Measurements from ENCODE around the gene MS4A14.
"Not testable (repeated sequence)": the region's sequence is repeated elsewhere in the genome, so short reads cannot be mapped to it uniquely, and the experiment has no call there.

MS4A14 gene

DNA sequence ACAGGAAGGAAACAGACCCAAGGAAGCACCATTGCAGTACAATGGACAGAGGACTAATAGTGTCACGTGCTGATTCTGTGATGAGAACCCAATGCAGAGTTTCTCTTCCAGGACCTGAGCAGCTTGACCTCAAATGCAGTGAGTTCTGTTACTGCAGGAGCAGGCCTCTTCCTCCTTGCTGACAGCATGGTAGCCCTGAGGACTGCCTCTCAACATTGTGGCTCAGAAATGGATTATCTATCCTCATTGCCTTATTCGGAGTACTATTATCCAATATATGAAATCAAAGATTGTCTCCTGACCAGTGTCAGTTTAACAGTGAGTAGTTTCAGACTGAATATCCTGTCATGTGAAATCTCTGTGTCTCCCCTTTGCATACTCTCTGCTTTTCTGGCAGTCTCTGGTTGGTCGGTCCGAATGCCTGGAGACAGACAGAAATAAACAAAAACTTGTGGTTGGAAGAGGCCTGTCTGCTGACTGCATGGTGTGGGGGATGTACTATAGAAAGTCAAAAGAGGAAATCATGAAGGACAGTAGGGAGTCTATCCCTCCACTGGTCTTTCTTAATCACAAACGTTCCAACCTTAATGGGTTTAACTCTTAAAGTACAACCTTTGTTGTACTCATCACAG lies 6.9 kb upstream of the MS4A14 start:
- no peak for DNase-seq (ENCODE audit: insufficient read length, low spot score)
- FAIRE-seq: peak; percentile 60

GRCh38 chr11:60390419-60390818 lies 5.8 kb upstream of the MS4A14 start:
- no peak for FAIRE-seq
- no peak for DNase-seq (ENCODE audit: insufficient read length, low spot score)

- DNase-seq (ENCODE audit: insufficient read length, low spot score) (no peak), FAIRE-seq (no peak)
Measured at GRCh38 chr11:60392361-60392760, 3.9 kb upstream of the MS4A14 start.

GRCh38 chr11:60393016-60393415 lies 3.2 kb upstream of the MS4A14 start:
- no peak for DNase-seq (ENCODE audit: insufficient read length, low spot score)
- FAIRE-seq: no peak

DNA sequence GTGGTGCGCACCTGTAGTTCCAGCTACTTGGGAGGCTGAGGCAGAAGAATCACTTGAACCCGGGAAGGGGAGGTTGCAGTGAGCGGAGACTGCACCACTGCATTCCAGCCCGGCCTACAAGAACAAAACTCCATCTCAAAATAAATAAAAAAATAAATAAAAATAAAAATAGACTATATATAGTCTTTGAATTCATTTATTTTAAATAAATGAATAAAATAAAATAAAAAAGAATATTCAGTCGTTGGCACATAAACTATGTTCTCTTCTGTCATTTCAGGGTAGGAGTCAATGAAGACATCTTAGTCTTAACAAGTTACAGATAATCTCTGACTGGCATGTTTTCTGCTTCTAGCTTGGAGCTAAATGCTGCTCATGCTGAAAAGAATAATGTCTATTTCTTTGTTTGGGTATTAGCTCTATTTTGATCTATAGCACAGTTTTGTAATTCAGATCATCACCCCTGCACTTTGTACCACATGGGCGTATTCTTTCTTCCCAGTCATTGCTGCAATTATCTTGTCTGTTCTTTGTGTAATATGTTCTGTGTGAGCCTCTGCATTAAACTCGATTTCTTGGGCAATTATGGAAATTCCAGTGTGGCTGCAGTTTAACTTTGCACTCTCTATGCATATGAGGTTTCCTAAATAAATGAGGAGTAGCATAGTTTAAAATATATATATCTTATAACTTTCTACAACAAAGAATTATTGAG lies 1.4 kb upstream of the MS4A14 start:
- DNase-seq (ENCODE audit: insufficient read length, low spot score): no peak
- peak; percentile 47 for FAIRE-seq

GRCh38 chr11:60396799-60397198 lies 540 bp downstream of the MS4A14 start:
- no peak for DNase-seq (ENCODE audit: insufficient read length, low spot score)
- FAIRE-seq: peak; percentile 45

DNA sequence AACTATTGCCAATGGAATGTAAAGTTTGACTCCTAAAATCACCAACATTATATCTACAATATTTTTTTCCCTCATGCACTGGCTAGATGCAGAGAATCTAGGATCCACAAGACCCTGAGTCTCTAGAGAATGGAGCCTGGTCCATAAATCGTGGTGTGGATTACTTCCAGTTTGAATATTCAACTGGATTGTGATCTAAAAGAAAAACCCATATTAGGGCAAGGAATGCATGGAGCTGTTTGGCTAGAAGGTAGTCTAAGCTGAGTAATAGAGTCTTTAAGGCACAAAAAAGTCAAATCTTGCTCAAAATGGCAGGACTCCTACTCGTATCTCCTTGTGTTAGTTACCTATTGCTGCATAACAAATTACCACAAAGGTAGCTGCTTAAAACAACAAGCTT lies 23.8 kb downstream of the MS4A14 start:
- FAIRE-seq (no peak), DNase-seq (ENCODE audit: insufficient read length, low spot score) (no peak)

GRCh38 chr11:60422609-60423008 lies 26.4 kb downstream of the MS4A14 start:
- no peak for DNase-seq (ENCODE audit: insufficient read length, low spot score)

GRCh38 chr11:60428517-60428916 lies 32.3 kb downstream of the MS4A14 start:
- no peak for FAIRE-seq
- DNase-seq (ENCODE audit: insufficient read length, low spot score): no peak

More at GRCh38 chr11:60422609-60423008, 26.4 kb downstream of the MS4A14 start:
- no peak for FAIRE-seq

GRCh38 chr11:60429272-60429671 lies 33.0 kb downstream of the MS4A14 start, which contains the start of gene MS4A5:
Gene MS4A5, plus strand, starts transcription at chr11:60429572. Its CDS starts 103 bp downstream, at chr11:60429675.
- FAIRE-seq: no peak
- no peak for DNase-seq (ENCODE audit: insufficient read length, low spot score)

GRCh38 chr11:60431251-60431650 lies 35.0 kb downstream of the MS4A14 start:
- DNase-seq (ENCODE audit: insufficient read length, low spot score) (no peak), FAIRE-seq (no peak)

DNA sequence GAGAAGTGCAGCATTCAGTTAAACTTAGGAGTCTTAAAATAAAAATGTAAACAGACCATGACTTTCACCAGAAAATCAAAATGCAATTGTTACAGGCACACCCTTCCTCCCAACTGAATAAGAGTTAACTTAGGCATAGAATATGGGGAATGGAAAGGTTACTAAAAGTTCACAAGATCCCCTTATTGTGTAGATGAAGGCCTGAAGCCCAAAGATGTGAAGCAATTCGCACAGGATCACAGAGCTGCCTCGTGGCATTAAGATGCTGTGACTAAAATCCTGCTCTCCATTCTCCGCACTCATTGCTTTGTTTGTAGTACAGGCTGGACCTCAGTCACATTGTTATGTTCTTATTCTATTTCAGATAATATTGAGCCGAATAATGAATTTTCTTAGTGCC lies 37.1 kb downstream of the MS4A14 start:
- DNase-seq (ENCODE audit: insufficient read length, low spot score) (no peak), FAIRE-seq (no peak)

DNA sequence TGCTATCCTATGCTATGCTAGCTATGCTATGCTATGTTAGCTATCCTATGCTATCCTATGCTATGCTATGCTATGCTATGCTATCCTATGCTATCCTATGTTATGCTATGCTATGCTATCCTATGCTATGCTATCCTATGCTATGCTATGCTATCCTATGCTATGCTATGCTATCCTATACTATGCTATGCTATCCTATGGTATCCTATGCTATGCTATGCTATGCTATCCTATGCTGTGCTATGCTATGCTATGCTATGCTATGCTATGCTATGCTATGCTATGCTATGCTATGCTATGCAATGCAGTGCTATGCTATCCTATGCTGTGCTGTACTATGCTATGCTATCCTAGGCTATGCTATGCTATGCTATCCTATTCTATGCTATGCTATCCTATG lies 50.8 kb downstream of the MS4A14 start:
- FAIRE-seq (no peak), DNase-seq (ENCODE audit: insufficient read length, low spot score) (no peak)

- FAIRE-seq: no peak
- DNase-seq (ENCODE audit: insufficient read length, low spot score): no peak
Measured at GRCh38 chr11:60447846-60448245, 51.6 kb downstream of the MS4A14 start.

DNA sequence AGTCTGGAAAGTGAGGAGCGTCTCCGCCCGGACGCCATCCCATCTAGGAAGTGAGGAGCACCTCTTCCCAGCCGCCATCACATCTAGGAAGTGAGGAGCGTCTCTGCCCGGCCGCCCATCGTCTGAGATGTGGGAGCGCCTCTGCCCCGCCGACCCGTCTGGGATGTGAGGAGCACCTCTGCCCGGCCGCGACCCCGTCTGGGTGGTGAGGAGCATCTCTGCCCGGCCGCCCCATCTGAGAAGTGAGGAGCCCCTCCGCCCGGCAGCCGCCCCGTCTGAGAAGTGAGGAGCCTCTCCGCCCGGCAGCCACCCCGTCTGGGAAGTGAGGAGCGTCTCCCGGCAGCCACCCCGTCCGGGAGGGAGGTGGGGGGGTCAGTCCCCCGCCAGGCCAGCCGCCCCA lies 54.9 kb downstream of the MS4A14 start:
- not testable (repeated sequence) for FAIRE-seq; DNase-seq (ENCODE audit: insufficient read length, low spot score)

GRCh38 chr11:60454212-60454611 lies 58.0 kb downstream of the MS4A14 start:
- peak; percentile 70 for FAIRE-seq

DNA sequence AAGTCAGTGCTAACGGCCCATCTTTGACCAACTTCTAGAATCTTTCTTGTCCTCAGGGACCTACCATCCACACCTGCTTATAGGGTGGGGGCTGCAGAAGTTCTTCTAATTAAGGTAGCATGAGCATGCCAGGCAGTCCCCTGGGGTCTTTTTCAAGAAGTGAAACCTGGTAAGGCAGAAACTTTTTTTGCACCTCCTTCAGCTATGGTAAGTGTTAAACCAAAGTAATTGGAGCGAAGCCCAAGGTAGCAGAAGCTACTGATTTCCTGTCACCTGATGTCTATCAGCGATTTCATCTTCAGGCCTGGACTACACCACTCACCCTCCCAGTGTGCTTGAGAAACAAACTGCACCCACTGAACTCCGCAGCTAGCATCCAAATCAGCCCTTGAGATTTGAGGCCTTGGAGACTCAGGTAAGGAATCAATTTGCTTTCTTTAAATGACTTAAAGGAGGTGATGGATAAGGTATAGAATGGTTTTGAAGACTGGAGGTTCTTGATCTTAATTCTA lies 59.3 kb downstream of the MS4A14 start, which contains the start of gene MS4A1:
MS4A1 (plus strand) TSS at position 317 of the 512 bp plus-strand sequence. CDS start 6,528 bp downstream, outside the sequence.
- FAIRE-seq (peak; percentile 99), DNase-seq (ENCODE audit: insufficient read length, low spot score) (peak; percentile 65)

More at GRCh38 chr11:60454212-60454611, 58.0 kb downstream of the MS4A14 start:
- no peak for DNase-seq (ENCODE audit: insufficient read length, low spot score)

GRCh38 chr11:60457576-60457975 lies 61.3 kb downstream of the MS4A14 start:
- FAIRE-seq (peak; percentile 100), DNase-seq (ENCODE audit: insufficient read length, low spot score) (no peak)

- no peak for DNase-seq (ENCODE audit: insufficient read length, low spot score)
- FAIRE-seq: peak; percentile 84
Measured at GRCh38 chr11:60459345-60459744, 63.1 kb downstream of the MS4A14 start.

Data from GM19239 (cell line).